Esophagus squamous epithelium (tissue), 5 donors: ENCODE results near the gene MYL10. TPM values are rescaled to one million over a fixed set of nuclear protein-coding genes. Genes with fewer than 3 reads are reported as not detected.
"Not testable (repeated sequence)": the region's sequence is repeated elsewhere in the genome, so short reads cannot be mapped to it uniquely, and the experiment has no call there.

ENCODE experiments used
- DNase-seq: peaks from one replicate; lab custom pipeline; 2025; lab: John Stamatoyannopoulos, UW
- H3K27ac ChIP-seq, 4 donors: fragments of 200-600 bp; sonication (generic); one replicate each; pipeline ENCODE4 v1.5.1; 2016 to 2019; ENCODE audit warnings: mild to moderate bottlenecking in 1 of 4
- H3K27me3 ChIP-seq, 4 donors: fragments of 200-600 bp; sonication (generic); 1 replicate in 3 of 4; 2 replicates in 1 of 4; pipeline versions ENCODE4 v1.5.1 to v1.6.0; 2017 to 2021; ENCODE audit warnings: antibody characterized with exemption in 1 of 4
- H3K36me3 ChIP-seq, 3 donors: fragments of 200-600 bp; sonication (generic); one replicate each; pipeline ENCODE4 v1.5.1; 2016 to 2019
- H3K4me1 ChIP-seq, 3 donors: fragments of 200-600 bp; sonication (generic); one replicate each; pipeline ENCODE4 v1.5.1; 2017 to 2019
- H3K4me3 ChIP-seq, 4 donors: fragments of 200-600 bp; sonication (generic); 1 replicate in 3 of 4; 2 replicates in 1 of 4; pipeline ENCODE4 v1.5.1; 2016 to 2019; ENCODE audit warnings: mild to moderate bottlenecking in 2 of 4, moderate library complexity in 1 of 4
- H3K9me3 ChIP-seq, 3 donors: fragments of 200-600 bp; sonication (generic); one replicate each; pipeline ENCODE4 v1.5.1; 2016 to 2019
- CTCF ChIP-seq, 6 experiments: fragments of 450-650 bp in 4 of 6; fragments of 200-600 bp in 2 of 6; sonication (generic) in 2 of 6; IDR thresholded peaks; one replicate each; pipeline ENCODE4 v1.5.1; 2016 to 2019; ENCODE audit warnings: antibody characterized with exemption in 6 of 6, mild to moderate bottlenecking in 4 of 6, moderate library complexity in 4 of 6
- POLR2A ChIP-seq, 4 donors: fragments of 450-650 bp; IDR thresholded peaks; one replicate each; pipeline ENCODE4 v1.6.1; 2017; ENCODE audit warnings: antibody characterized with exemption in 4 of 4, mild to moderate bottlenecking in 4 of 4, moderate library complexity in 3 of 4
- WGBS, 2 donors: methylation state at CpG; one replicate each; pipeline ENCODE4 v1.1.5; 2018; 5-methylcytosine and 5-hydroxymethylcytosine counted together
- intact Hi-C: fragments of 100-400 bp; cut with DNase I; formaldehyde crosslinking; loops from one replicate; pipeline ENCODE4 v1.15.0; 2022
- total RNA-seq, 4 donors: library from RNA; depleted of rRNA; stranded (reverse); fragments of >200 nt; gene quantifications; one replicate each; pipeline ENCODE4 v1.1.0, GENCODE V29; 2016
- donor health status: DM: yes; HTN: yes; CAD: no.

The MYL10 gene
- total RNA-seq, 4 donors from 2014 or later = not detected

GRCh38 chr7:101645951-101646350 is 16.9 kb upstream of the MYL10 start:
- intact Hi-C loops = no loop called here
- Histone ChIP-seq H3K9me3 (no peaks in the 10 kb centered on the region), H3K4me1 (peaks cover 0 to 11% (median 0%) of the 10 kb centered on the region in 3 donors), H3K36me3 (no peaks in the 10 kb centered on the region), H3K27ac (no peak overlapping the region), H3K27me3 (peaks cover 0 to 34% (median 0%) of the 10 kb centered on the region in 4 donors), H3K4me3 (no peak overlapping the region)
- no peak for DNase-seq
- TF ChIP-seq CTCF (IDR thresholded peaks at IDR 0.05) (no peak), POLR2A (IDR thresholded peaks at IDR 0.05) (no peak)
- whole genome bisulfite sequencing, 2 donors = 75 to 88% methylated on average over 4 to 7 of the region's 13 CpGs

GRCh38 chr7:101644879-101645278 is 15.8 kb upstream of the MYL10 start:
- Histone ChIP-seq H3K27ac (no peak overlapping the region), H3K4me1 (peaks cover 0 to 7% (median 0%) of the 10 kb centered on the region in 3 donors), H3K9me3 (no peaks in the 10 kb centered on the region), H3K36me3 (no peaks in the 10 kb centered on the region), H3K27me3 (peaks cover 0 to 23% (median 0%) of the 10 kb centered on the region in 4 donors), H3K4me3 (no peak overlapping the region)
- WGBS, 2 donors = 7 to 26% methylated on average over 3 to 18 of the region's 18 CpGs
- no peak for DNase-seq
- intact Hi-C loops = no loop called here
- TF ChIP-seq POLR2A (IDR thresholded peaks at IDR 0.05) (no peak), CTCF (IDR thresholded peaks at IDR 0.05) (no peak)

DNA sequence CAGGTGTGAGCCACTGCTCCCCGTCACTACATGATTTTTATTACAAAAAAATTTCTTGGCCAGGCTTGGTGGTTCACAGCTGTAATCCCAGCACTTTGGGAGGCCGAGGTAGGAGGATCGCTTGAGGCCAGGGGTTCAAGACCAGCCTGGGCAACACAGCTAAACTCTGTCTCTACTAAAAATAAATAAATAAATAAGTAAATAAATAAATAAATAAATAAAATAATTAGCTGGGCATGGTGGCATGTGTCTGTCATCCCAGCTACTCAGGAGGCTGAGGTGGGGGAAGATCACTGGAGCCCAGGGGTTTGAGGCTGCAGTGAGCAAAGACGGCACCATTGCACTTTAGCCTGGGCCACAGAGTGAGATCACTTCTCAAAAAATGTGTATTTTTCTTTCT is 10.0 kb upstream of the MYL10 start:
- WGBS, 2 donors = 83 to 91% methylated on average over 4 of the region's 4 CpGs
- H3K27me3 ChIP-seq, DNase-seq, H3K36me3 ChIP-seq, H3K4me1 ChIP-seq, H3K9me3 ChIP-seq, H3K4me3 ChIP-seq, intact Hi-C loops, H3K27ac ChIP-seq: not testable (repeated sequence)

DNA sequence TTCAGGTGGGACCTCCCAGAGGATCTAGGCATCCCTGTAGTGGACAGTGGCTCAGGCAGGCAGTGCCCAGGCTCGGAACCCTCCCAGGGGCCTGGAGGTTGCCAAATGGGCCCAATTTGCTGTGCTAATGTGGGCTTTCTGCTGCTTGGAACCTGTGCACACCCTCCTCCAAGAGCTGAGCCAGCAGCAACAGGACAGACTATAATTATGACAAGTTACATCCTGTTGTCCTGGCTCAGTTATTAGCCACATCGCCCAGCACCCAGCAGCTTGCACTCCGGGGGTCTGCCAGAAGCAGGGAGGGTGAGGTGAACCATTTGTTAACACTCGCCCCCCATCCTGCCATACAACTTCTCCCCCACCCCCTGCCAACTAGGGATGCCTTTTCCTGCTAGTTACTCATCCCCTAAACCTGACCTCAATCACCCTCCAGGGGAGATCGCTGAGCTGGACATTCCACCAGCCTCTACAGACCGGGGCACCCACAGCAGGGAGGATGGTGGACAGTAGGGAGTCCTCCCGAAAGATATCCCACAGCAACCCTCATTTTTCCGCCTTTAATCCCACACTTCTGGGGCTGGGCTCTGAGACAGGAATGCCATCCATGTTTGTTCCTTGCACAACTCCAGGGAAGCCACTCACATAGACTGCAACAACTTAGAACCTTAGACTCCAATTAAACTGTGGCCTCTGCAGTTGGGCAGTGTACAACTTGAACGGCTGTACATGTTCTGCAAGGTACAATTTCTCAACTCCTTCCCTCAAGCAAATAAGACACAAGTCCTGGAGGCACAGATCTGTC is 7.9 kb upstream of the MYL10 start:
- peaks cover 0 to 5% (median 5%) of the 10 kb centered on the region in 3 donors for H3K4me1 ChIP-seq
- WGBS, 2 donors = 39 to 54% methylated on average over 4 to 8 of the region's 9 CpGs
- TF ChIP-seq CTCF (IDR thresholded peaks at IDR 0.05) = no peak
- TF ChIP-seq POLR2A (IDR thresholded peaks at IDR 0.05) = no peak
- intact Hi-C loops = no loop called here
- no peak overlapping the region for H3K27ac ChIP-seq
- DNase-seq = no peak
- no peak overlapping the region for H3K4me3 ChIP-seq
- no peaks in the 10 kb centered on the region for H3K36me3 ChIP-seq
- H3K9me3 ChIP-seq = peaks cover 0 to 5% (median 0%) of the 10 kb centered on the region in 3 donors
- no peaks in the 10 kb centered on the region for H3K27me3 ChIP-seq

GRCh38 chr7:101635484-101635883 is 6.4 kb upstream of the MYL10 start:
- intact Hi-C loops = no loop called here
- H3K4me3 ChIP-seq = no peak overlapping the region
- no peak overlapping the region for H3K27ac ChIP-seq
- peaks cover 0 to 5% (median 0%) of the 10 kb centered on the region in 4 donors for H3K27me3 ChIP-seq
- WGBS, 2 donors = no CpG with 5 or more reads among the region's 2 CpGs
- H3K36me3 ChIP-seq = no peaks in the 10 kb centered on the region
- TF ChIP-seq CTCF (IDR thresholded peaks at IDR 0.05) (no peak), POLR2A (IDR thresholded peaks at IDR 0.05) (no peak)
- H3K4me1 ChIP-seq = peaks cover 9 to 19% (median 16%) of the 10 kb centered on the region in 3 donors
- DNase-seq = no peak
- peaks cover 0 to 5% (median 0%) of the 10 kb centered on the region in 3 donors for H3K9me3 ChIP-seq
